PFSK-1 (cell line): ENCODE measurements around the gene INO80E.

Source experiments
- FOXP2 ChIP-seq: optimal IDR thresholded peaks from 2 replicates; pipeline ENCODE3; 2011; ENCODE audit warnings: borderline replicate concordance, control low read depth, inconsistent platforms; ENCODE audit not compliant: insufficient read depth; ENCODE audit errors: extremely low read length, extremely low read depth
- POLR2AphosphoS5 ChIP-seq: IDR thresholded peaks from 2 replicates; pipeline ENCODE4 v1.6.1; 2012; ENCODE audit warnings: low read depth, mild to moderate bottlenecking, control low read depth, low read length, moderate library complexity
- REST ChIP-seq, 2 experiments: IDR thresholded peaks; 2 replicates each; pipeline versions ENCODE4 v1.6.1 to v1.8.0; 2011 to 2012; ENCODE audit warnings: low read depth in 2 of 2, low read length in 2 of 2, control low read depth in 1 of 2, inconsistent platforms in 1 of 2, mild to moderate bottlenecking in 1 of 2, moderate library complexity in 1 of 2; ENCODE audit not compliant: insufficient read depth in 1 of 2
- SIN3A ChIP-seq: IDR thresholded peaks from 2 replicates; pipeline ENCODE4 v1.6.1; 2012; ENCODE audit warnings: mild to moderate bottlenecking, low read length, moderate library complexity, borderline replicate concordance; ENCODE audit not compliant: insufficient read depth
- TAF1 ChIP-seq: IDR thresholded peaks from 2 replicates; pipeline ENCODE4 v1.6.1; 2012; ENCODE audit warnings: low read length, control low read depth, borderline replicate concordance; ENCODE audit not compliant: insufficient read depth

INO80E gene

GRCh38 chr16:30002614-30003346, 6.7 kb downstream of the INO80E start:
- TF ChIP-seq TAF1 (no peak), POLR2AphosphoS5 (no peak), FOXP2 (no peak), SIN3A (no peak), REST (IDR thresholded peaks at IDR 0.05; ENCODE audit: insufficient read depth in 1 of 2, low read depth in 2 of 2, low read length in 2 of 2) (no peak)

GRCh38 chr16:30003670-30004423, 7.8 kb downstream of the INO80E start:
- TF ChIP-seq TAF1 = no peak
- TF ChIP-seq REST (IDR thresholded peaks at IDR 0.05; ENCODE audit: insufficient read depth in 1 of 2, low read depth in 2 of 2, low read length in 2 of 2) = no peak
- TF ChIP-seq SIN3A = no peak
- no peak for TF ChIP-seq FOXP2
- TF ChIP-seq POLR2AphosphoS5 = no peak

GRCh38 chr16:30004424-30004776, 8.4 kb downstream of the INO80E start:
- TF ChIP-seq FOXP2 = no peak
- no peak; the same call in 1 of the 2 replicates for TF ChIP-seq POLR2AphosphoS5
- TF ChIP-seq SIN3A = no peak
- no peak for TF ChIP-seq TAF1
- no peak for TF ChIP-seq REST (IDR thresholded peaks at IDR 0.05; ENCODE audit: insufficient read depth in 1 of 2, low read depth in 2 of 2, low read length in 2 of 2)

GRCh38 chr16:30004811-30005242, 8.8 kb downstream of the INO80E start:
- no peak for TF ChIP-seq FOXP2
- no peak for TF ChIP-seq SIN3A
- no peak for TF ChIP-seq TAF1
- TF ChIP-seq REST (IDR thresholded peaks at IDR 0.05; ENCODE audit: insufficient read depth in 1 of 2, low read depth in 2 of 2, low read length in 2 of 2) = no peak
- no peak for TF ChIP-seq POLR2AphosphoS5
